ENCODE results near the gene OVCA2. TPM values are rescaled to one million over a fixed set of nuclear protein-coding genes. Genes with fewer than 3 reads are reported as not detected.

The OVCA2 gene
- polyA plus RNA-seq, 1 donor (not counting 4 experiments of a cell fraction or from before 2014, with no cell fraction given), result 41.2 TPM

DNA sequence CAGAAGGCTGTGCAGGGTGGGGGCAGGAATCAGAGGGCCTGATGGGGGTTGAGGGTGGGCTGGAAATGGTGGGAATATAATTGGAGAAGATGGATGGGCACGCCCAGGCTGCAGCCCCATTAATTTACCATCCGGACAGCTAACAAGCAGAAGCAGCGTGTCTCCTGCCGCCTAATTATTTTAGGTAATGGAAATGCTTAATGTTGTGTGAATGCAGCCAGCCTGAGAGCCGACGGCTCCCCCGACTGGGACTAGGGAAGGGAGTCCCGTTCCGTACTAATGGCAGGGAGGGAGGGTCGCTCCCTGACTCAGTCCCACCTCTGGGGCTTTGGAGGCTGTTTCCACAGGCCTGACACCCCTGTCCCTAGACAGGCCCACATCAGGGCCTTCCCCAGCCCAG lies 4.7 kb upstream of the OVCA2 start:
- peaks cover 1% of the 10 kb centered on the region for H3K79me2 ChIP-seq (ENCODE audit: control insufficient read depth, insufficient read depth, low read length)
- H3K9me1 ChIP-seq (ENCODE audit: control insufficient read depth, extremely low read depth, insufficient read depth, low read length), result no peaks in the 10 kb centered on the region
- no peaks in the 10 kb centered on the region for H4K20me1 ChIP-seq (ENCODE audit: control insufficient read depth, extremely low read depth, insufficient read depth, low read length)
- FAIRE-seq, result no peak
- dilution Hi-C loops (cut with MboI; ENCODE audit: extremely low pct_ligation_motif_present, low sequenced_read_pairs), result no loop called here
- no peak overlapping the region for H3K4me3 ChIP-seq (ENCODE audit: control insufficient read depth in 2 of 3, extremely low read depth in 1 of 3, insufficient read depth in 2 of 3, low read depth in 1 of 3, low read length in 3 of 3)
- no peak for DNase-seq (ENCODE audit: low read depth, low spot score)
- H2AFZ ChIP-seq (ENCODE audit: control insufficient read depth, low read length), result no peak overlapping the region
- TF ChIP-seq EZH2 (IDR thresholded peaks at IDR 0.05; ENCODE audit: low read length), result no peak
- TF ChIP-seq, protein P1, sequence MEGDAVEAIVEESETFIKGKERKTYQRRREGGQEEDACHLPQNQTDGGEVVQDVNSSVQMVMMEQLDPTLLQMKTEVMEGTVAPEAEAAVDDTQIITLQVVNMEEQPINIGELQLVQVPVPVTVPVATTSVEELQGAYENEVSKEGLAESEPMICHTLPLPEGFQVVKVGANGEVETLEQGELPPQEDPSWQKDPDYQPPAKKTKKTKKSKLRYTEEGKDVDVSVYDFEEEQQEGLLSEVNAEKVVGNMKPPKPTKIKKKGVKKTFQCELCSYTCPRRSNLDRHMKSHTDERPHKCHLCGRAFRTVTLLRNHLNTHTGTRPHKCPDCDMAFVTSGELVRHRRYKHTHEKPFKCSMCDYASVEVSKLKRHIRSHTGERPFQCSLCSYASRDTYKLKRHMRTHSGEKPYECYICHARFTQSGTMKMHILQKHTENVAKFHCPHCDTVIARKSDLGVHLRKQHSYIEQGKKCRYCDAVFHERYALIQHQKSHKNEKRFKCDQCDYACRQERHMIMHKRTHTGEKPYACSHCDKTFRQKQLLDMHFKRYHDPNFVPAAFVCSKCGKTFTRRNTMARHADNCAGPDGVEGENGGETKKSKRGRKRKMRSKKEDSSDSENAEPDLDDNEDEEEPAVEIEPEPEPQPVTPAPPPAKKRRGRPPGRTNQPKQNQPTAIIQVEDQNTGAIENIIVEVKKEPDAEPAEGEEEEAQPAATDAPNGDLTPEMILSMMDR (optimal IDR thresholded peaks at IDR 0.05 in 1 of 3, IDR thresholded peaks at IDR 0.05 in 1 of 3, conservative IDR thresholded peaks at IDR 0.05 in 1 of 3; ENCODE audit: extremely low read depth in 1 of 3, insufficient read depth in 2 of 3, low read length in 3 of 3), result no peak
- H3K36me3 ChIP-seq (ENCODE audit: control insufficient read depth in 2 of 2, extremely low read depth in 1 of 2, insufficient read depth in 2 of 2, low read length in 2 of 2), result peaks cover 4 to 7% of the 10 kb centered on the region in 2 experiments
- H3K4me2 ChIP-seq (ENCODE audit: control insufficient read depth, extremely low read depth, insufficient read depth, low read depth, low read length), result no peak overlapping the region
- H3K27ac ChIP-seq (ENCODE audit: control insufficient read depth, insufficient read depth, low read length), result no peak overlapping the region
- H3K27me3 ChIP-seq (ENCODE audit: control insufficient read depth, extremely low read depth, insufficient read depth, low read length), result no peaks in the 10 kb centered on the region
- H3K4me1 ChIP-seq (ENCODE audit: control insufficient read depth, extremely low read depth, insufficient read depth, low read length), result peaks cover 4% of the 10 kb centered on the region
- H3K9ac ChIP-seq (ENCODE audit: control insufficient read depth, extremely low read depth, insufficient read depth, low read length), result no peak overlapping the region
- H3K9me3 ChIP-seq (ENCODE audit: control insufficient read depth, low read depth, low read length), result no peaks in the 10 kb centered on the region

DNA sequence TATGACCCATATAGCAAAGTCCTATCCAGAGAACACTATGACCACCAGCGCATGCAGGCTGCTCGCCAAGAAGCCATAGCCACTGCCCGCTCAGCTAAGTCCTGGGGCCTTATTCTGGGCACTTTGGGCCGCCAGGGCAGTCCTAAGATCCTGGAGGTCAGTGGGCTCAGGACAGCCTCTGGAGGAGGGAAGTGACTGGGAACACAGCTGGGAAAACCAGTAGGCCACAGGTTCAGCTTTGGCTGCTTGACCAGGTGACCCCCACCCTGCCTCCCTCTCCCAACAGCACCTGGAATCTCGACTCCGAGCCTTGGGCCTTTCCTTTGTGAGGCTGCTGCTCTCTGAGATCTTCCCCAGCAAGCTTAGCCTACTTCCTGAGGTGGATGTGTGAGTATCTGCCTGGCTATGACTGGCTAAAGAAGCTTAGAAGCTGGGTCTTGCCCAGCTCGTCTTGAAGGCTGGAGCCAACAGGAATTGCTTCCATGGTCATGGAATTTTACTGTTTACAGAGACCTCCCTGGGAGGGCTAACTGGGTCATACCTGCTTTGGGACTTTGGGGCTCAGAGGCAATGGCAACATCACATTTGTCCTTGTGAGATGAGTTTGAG lies 1.5 kb upstream of the OVCA2 start:
- Histone ChIP-seq H3K36me3 (ENCODE audit: control insufficient read depth in 2 of 2, extremely low read depth in 1 of 2, insufficient read depth in 2 of 2, low read length in 2 of 2) (peaks cover 9 to 19% of the 10 kb centered on the region in 2 experiments), H3K9ac (ENCODE audit: control insufficient read depth, extremely low read depth, insufficient read depth, low read length) (no peak overlapping the region), H3K4me1 (ENCODE audit: control insufficient read depth, extremely low read depth, insufficient read depth, low read length) (peaks cover 31% of the 10 kb centered on the region), H3K4me2 (ENCODE audit: control insufficient read depth, extremely low read depth, insufficient read depth, low read depth, low read length) (no peak overlapping the region), H3K9me1 (ENCODE audit: control insufficient read depth, extremely low read depth, insufficient read depth, low read length) (peaks cover 3% of the 10 kb centered on the region), H3K9me3 (ENCODE audit: control insufficient read depth, low read depth, low read length) (no peaks in the 10 kb centered on the region), H3K4me3 (ENCODE audit: control insufficient read depth in 2 of 3, extremely low read depth in 1 of 3, insufficient read depth in 2 of 3, low read depth in 1 of 3, low read length in 3 of 3) (no peak overlapping the region), H3K79me2 (ENCODE audit: control insufficient read depth, insufficient read depth, low read length) (peaks cover 16% of the 10 kb centered on the region), H3K27ac (ENCODE audit: control insufficient read depth, insufficient read depth, low read length) (no peak overlapping the region), H4K20me1 (ENCODE audit: control insufficient read depth, extremely low read depth, insufficient read depth, low read length) (peaks cover 6% of the 10 kb centered on the region), H3K27me3 (ENCODE audit: control insufficient read depth, extremely low read depth, insufficient read depth, low read length) (no peaks in the 10 kb centered on the region), H2AFZ (ENCODE audit: control insufficient read depth, low read length) (no peak overlapping the region)
- dilution Hi-C loops (cut with MboI; ENCODE audit: extremely low pct_ligation_motif_present, low sequenced_read_pairs), result no loop called here
- DNase-seq (ENCODE audit: low read depth, low spot score) (no peak), FAIRE-seq (no peak)
- TF ChIP-seq EZH2 (IDR thresholded peaks at IDR 0.05; ENCODE audit: low read length), result no peak
- TF ChIP-seq, protein P1 (optimal IDR thresholded peaks at IDR 0.05 in 1 of 3, IDR thresholded peaks at IDR 0.05 in 1 of 3, conservative IDR thresholded peaks at IDR 0.05 in 1 of 3; ENCODE audit: extremely low read depth in 1 of 3, insufficient read depth in 2 of 3, low read length in 3 of 3), result no peak

Data from keratinocyte (primary cell).